ENCODE results near the gene CIDEB. TPM values are rescaled to one million over a fixed set of nuclear protein-coding genes. Genes with fewer than 3 reads are reported as not detected.

The CIDEB gene
- total RNA-seq, 1 experiment from 2014 or later = not detected

GRCh38 chr14:24262821-24263733, 44.7 kb downstream of the CIDEB start, which contains the start of gene TGM1:
TGM1 (minus strand) TSS chr14:24263177; CDS start chr14:24262352, 825 bp downstream.
- Histone ChIP-seq H3K56ac (ENCODE audit: insufficient read length, low read depth, low read length) (no peak within 1 kb of the TSS), H2BK5ac (ENCODE audit: insufficient read length, low read length) (no peak within 1 kb of the TSS), H3T11ph (ENCODE audit: low read length) (no peak within 1 kb of the TSS), H3K4ac (ENCODE audit: low read depth, low read length) (no peak within 1 kb of the TSS), H3K79me1 (ENCODE audit: insufficient read depth, low read depth, low read length, poor library complexity, severe bottlenecking) (no peaks in the 10 kb centered on the region), H2AFZ (ENCODE audit: low read length) (no peak within 1 kb of the TSS), H3K23me2 (ENCODE audit: insufficient read length, low read depth, low read length, poor library complexity, severe bottlenecking) (no peaks in the 10 kb centered on the region), H3K27me3 (ENCODE audit: insufficient read depth, low read length) (no peaks in the 10 kb centered on the region), H3K23ac (ENCODE audit: insufficient read length, low read depth, low read length) (no peak within 1 kb of the TSS), H2BK120ac (ENCODE audit: low read depth, low read length, poor library complexity, severe bottlenecking) (no peak within 1 kb of the TSS), H3K14ac (ENCODE audit: insufficient read depth, low read length) (no peak within 1 kb of the TSS; the same call in 1 of the 2 replicates), H4K5ac (ENCODE audit: insufficient read length, low read depth, low read length) (no peak within 1 kb of the TSS), H2BK12ac (ENCODE audit: insufficient read length, low read depth, low read length) (no peak within 1 kb of the TSS), H3K9ac (ENCODE audit: extremely low read depth, insufficient read length, low read length) (no peak within 1 kb of the TSS), H4K20me1 (ENCODE audit: control insufficient read depth, insufficient read depth, insufficient read length) (no peaks in the 10 kb centered on the region), H2BK20ac (ENCODE audit: low read depth, low read length, poor library complexity, severe bottlenecking) (no peak within 1 kb of the TSS), H3K18ac (ENCODE audit: insufficient read length, low read depth, low read length) (no peak within 1 kb of the TSS), H3K27ac (ENCODE audit: insufficient read length, low read depth, low read length) (no peak within 1 kb of the TSS), H2AK5ac (ENCODE audit: insufficient read length, low read length) (no peak within 1 kb of the TSS), H3K79me2 (ENCODE audit: insufficient read depth, low read length) (no peaks in the 10 kb centered on the region), H3K4me1 (ENCODE audit: insufficient read depth, low read length) (no peaks in the 10 kb centered on the region), H3K4me2 (ENCODE audit: insufficient read depth, insufficient read length, low read length) (no peak within 1 kb of the TSS), H4K8ac (replicated peaks; ENCODE audit: insufficient read length, low read depth, low read length) (no peak within 1 kb of the TSS), H4K91ac (ENCODE audit: insufficient read length, low read depth, low read length) (no peak within 1 kb of the TSS), H3K9me3 (ENCODE audit: control insufficient read depth, low read depth, low read length) (no peaks in the 10 kb centered on the region), H2BK15ac (ENCODE audit: low read depth, low read length) (no peak within 1 kb of the TSS)
- no peak for DNase-seq
- H3K4me3 Mint-ChIP-seq = no peak within 1 kb of the TSS
- WGBS (ENCODE audit: extremely low coverage, insufficient read length, low lambda C conversion rate) = no CpG with 5 or more reads among the region's 14 CpGs
- H3K36me3 Mint-ChIP-seq (ENCODE audit: insufficient read depth in 1 of 3, low read depth in 3 of 3) = peaks cover 3 to 17% (median 14%) of the 10 kb centered on the region in 3 experiments; a peak in 5 of 7 replicates
- H3K9me3 Mint-ChIP-seq = no peaks in the 10 kb centered on the region
- TF ChIP-seq CTCF (conservative IDR thresholded peaks at IDR 0.05) = no peak
- H3K27me3 Mint-ChIP-seq (ENCODE audit: low read depth) = no peaks in the 10 kb centered on the region; the same call in 1 of the 2 replicates
- H3K27ac Mint-ChIP-seq = peak within 1 kb of the TSS in 1 of 3 experiments; percentile 36; a peak in 3 of 7 replicates
- H3K4me1 Mint-ChIP-seq = no peaks in the 10 kb centered on the region; a peak in 2 of 4 replicates
